HK-2 (cell line): ENCODE results near the gene CREG1.

ENCODE experiments used
- DNase-seq: peaks from one replicate; pipeline ENCODE4 v3.0.0-alpha.2; 2018; ENCODE audit not compliant: unreplicated experiment

CREG1 gene

DNA sequence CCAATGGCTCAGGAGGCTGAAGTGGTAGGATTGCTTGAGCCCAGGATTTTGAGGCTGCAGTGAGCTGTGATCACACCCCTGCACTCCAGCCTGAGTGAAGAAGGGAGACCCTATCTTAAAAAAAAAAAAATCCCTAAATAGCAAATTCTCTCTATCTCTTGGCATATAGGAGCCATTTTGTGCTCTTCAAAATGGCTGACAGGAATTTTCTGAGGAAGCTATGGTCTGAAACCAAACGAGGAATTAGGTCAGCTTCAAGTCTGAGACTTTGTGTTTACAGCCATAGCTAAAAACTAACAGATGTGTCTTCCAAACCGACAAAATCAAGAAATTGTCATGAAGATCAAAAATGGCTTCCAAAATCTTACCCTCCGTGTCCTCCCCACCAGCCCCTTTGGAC, 45.8 kb downstream of the CREG1 start:
- DNase-seq: no peak

GRCh38 chr1:167504467-167504827, 49.1 kb downstream of the CREG1 start:
- DNase-seq: no peak

GRCh38 chr1:167503626-167504466, 49.7 kb downstream of the CREG1 start:
- DNase-seq: no peak

- DNase-seq: no peak
These were observed 50.7 kb downstream of the CREG1 start for GRCh38 chr1:167502719-167503462.

DNA sequence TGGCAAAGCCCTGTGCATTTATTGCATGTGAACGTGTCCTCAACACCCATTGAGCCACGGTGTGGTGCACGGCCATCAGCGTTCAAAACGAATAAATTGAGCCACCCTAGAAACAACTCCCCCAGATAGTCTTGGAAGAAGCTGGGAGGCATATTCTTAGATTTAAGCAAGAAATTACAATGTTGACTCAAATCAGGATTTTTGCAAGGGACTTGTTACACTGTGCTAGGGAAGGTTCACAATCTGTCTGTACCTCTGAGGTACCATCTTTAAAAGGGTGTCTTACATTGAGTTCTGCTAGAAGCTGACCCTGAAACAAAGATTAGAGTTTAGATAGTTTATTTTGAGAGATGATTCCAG, 51.4 kb downstream of the CREG1 start:
- DNase-seq: no peak

DNA sequence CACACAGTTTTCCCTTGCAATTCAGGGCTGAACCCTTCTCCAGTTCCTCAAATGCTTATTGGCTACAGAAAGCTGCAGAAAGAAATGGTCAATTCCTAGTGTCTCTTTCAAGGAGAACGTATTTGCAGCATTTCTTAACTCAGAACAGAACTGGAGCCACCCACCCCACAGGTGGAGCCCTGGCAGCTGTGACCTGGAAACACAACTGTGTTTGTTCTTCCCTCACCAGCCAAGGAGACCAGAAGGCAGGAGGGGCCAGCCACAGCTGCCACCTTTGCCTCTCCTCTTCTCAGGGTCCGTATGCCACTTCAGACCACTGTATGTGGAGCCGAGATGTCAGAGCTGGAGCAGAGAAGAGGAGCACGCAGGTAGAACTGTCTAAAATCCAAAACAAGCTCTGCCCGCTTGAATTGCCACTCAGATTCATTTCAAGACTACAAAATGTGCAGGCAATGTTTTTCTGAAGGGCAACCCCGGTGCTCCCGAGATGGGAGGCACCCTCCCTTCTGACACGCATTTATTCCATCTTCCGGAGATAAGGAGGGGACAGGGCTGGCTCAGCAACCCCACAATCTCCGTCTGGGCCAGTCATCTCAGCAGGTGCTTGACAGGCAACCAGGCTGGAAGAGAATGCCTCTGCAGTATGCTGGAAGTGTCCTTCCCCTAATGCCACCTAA, 51.9 kb downstream of the CREG1 start:
- no peak for DNase-seq

DNA sequence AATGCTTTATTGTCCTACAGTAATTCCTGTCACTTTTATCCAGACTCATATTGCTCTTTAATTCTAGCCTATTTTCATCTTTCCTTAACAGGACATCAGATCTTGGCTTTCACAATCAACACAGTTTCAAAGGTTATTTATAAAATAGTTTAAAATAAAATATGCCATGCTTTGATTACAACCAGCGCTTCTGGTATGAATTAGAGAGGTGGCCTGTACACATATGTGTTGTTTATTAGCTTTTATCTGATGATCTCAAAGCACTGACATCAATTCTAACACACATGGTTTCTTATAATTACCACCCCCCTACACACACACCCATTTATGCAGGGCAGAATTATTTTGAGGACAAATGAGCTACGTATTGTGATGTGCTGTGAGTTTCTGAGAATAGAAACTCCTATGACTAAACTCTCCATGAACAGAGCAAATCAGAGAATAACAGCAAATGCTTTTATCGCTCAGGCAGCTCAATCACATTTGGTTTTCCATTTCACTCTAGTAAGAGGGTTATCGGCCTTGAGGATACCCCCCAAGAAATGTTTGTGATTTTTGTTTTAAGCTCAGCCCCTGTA, 53.2 kb downstream of the CREG1 start:
- no peak for DNase-seq

- no peak for DNase-seq
These were observed 53.9 kb downstream of the CREG1 start for GRCh38 chr1:167499664-167500101.

DNA sequence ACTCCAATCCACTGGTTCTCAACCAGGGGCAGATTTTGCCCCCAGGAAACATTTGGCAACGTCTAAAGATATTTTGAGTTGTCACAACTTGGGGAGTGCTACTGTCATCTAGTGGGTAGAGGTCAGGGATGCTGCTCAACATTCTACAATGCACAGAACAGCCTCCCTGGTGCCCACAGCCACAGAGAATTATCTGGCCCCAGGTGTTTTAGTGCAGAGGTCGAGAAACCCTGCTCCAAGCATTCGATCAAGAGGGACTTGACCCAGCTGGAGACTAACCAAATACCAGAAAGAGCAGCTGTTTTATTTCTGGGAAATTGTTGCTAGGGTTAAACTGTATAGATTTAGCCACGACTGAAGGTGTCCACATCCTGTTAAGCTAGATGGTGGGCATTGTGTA, 54.5 kb downstream of the CREG1 start:
- DNase-seq: no peak

DNA sequence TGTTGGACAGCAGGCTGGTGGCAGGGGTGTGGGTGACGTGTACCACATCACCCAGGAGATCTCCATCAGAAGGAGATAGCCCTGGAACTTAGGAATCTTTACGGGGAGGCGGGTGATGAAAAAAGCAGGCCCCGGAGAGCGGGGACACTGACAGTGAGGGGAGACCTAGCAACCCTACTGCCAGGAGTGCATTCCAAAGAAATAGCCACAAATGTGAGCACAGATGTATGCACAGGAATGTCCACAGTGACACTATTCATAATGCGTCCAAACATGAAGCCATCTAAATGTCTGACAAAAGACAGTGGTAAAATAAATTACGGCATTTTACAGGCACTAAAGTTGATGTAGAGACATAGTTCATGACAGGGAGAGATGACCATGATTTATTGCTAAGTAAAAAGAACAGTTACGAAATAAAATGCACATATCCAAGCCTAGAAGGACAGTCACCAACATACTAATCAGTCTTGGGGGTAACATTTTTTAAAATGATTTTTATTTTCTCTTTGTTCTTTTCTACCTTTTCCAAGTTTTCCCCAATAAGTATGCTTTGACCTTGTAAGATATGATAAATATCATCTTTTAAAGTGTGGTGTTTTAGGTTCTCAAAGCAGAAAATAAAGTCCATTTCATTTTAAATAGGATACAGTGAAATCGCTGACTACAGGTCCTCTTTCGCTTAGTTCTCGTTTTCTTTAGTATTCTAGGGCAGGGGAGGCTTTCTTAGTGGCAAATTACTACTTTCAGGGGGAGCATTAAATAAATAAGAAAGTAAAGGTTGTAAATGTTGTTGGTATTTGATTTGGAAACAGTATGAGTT, 56.6 kb downstream of the CREG1 start:
- no peak for DNase-seq

GRCh38 chr1:167493372-167493771, 60.2 kb downstream of the CREG1 start:
- no peak for DNase-seq

GRCh38 chr1:167492481-167492910, 61.1 kb downstream of the CREG1 start:
- DNase-seq: no peak

GRCh38 chr1:167491586-167492461, 61.7 kb downstream of the CREG1 start:
- DNase-seq: no peak
